Measurements from ENCODE around the gene UBE2K.
"Not testable (repeated sequence)": the region's sequence is repeated elsewhere in the genome, so short reads cannot be mapped to it uniquely, and the experiment has no call there.

Gene UBE2K

DNA sequence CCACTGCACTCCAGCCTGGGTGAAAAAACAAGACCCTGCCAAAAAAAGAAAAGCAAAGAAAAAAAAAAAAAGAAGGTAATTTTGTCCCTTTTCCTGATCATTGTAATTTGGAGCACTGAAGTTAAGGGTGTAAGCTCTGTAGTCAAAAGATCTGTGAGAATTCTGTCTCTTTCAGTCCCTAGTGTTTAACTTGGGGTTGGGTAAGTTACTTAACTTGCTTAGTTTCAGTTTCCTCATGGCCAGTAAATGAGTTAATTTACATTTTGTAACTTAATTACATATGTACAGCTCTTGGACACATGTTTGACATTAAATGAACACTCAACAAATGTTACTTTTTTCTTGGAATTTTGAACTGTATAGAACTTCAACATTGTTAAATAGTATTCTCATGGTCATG is 10.9 kb upstream of the UBE2K start:
- DNase-seq (ENCODE audit: low read depth in 2 of 2, low spot score in 1 of 2) = no peak

GRCh38 chr4:39689970-39690369 is 8.0 kb upstream of the UBE2K start:
- DNase-seq (ENCODE audit: low read depth in 2 of 2, low spot score in 1 of 2) = no peak

DNA sequence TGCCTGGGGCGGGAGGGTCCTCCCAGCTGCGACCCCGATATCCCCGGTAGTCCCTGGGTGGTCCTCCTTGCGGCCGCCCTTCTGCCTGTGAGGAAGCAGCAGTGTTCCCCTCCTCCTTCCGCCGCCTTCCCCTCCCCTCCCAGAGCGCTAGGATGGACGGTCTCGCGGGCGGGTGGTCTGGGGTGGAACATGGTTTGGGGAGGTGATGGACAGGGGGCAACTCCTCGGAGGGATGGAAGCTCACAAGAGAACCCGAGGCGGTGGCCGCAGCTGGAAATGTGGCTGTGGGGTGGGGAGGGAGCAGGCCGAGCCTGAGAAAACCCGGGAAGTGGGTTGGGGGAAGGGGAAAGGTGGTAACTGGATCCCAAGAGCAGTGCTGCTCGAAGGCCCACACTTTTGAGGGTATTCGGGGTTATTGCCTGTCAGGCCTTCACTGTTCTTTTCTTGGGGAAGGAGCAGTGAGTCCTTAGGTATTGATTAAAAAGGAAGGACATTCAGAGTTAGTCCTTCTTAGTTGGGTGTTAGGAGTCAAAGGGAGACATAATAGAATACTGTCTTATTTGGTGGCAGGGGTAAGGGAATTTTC is 581 bp downstream of the UBE2K start:
- DNase-seq (ENCODE audit: low read depth in 2 of 2, low spot score in 1 of 2) = no peak

DNA sequence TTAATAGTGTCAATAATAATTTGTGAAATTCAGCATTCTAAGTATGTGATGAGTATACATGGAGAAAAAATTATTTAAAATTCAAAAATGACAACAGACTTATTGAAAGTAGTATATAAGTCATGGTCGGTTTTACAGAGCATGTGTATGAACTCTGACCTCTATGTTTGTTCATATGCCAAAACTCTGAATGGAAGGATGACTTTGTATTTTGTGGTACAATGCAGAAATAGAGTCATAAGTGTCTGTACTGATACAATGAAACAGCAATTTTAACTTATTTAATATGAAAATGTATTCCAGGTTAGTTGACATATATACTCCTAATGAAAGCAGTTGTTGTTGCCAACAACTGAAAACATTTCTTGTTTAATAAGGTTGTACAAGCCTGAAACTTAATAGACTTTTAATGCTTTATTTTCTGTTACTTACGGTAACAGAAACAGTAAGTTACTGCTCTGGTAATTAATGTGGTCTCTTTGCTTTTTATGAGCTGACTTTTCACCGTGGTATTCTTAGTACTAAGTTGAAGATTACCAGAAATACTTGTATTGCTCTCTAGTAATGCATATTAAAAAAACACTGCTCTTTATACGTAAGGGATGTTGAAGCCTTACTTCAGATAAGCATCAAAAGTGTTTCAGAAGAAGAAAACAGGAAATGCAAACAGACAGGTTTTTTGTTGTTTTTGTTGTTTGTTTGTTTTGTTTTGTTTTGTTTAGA is 1.9 kb downstream of the UBE2K start:
- no peak for DNase-seq (ENCODE audit: low read depth in 2 of 2, low spot score in 1 of 2)

DNA sequence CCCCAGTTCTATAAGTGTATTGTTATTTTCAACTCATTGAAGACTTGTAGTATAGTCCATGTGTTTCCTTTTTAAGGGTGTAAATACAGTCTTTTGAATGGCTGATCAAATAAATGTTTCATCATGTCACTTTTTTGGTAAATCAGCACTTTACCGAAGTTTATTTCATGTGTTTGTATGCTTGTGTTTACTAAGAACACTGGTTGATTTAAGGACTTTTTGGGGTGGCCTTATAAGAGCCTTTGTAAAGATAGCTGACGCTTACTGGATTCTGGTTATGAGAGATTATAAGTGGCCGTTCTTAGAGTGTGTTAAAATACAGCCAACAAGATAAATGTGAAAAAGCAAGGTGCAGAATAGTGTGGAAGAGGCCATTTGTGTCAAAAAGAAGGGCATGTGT is 2.6 kb downstream of the UBE2K start:
- no peak for DNase-seq (ENCODE audit: low read depth in 2 of 2, low spot score in 1 of 2)

GRCh38 chr4:39702716-39703115 is 4.8 kb downstream of the UBE2K start:
- no peak for DNase-seq (ENCODE audit: low read depth in 2 of 2, low spot score in 1 of 2)

GRCh38 chr4:39704789-39705188 is 6.9 kb downstream of the UBE2K start:
- not testable (repeated sequence) for DNase-seq (ENCODE audit: low read depth in 2 of 2, low spot score in 1 of 2)

GRCh38 chr4:39706334-39706733 is 8.4 kb downstream of the UBE2K start:
- DNase-seq (ENCODE audit: low read depth in 2 of 2, low spot score in 1 of 2) = no peak

DNA sequence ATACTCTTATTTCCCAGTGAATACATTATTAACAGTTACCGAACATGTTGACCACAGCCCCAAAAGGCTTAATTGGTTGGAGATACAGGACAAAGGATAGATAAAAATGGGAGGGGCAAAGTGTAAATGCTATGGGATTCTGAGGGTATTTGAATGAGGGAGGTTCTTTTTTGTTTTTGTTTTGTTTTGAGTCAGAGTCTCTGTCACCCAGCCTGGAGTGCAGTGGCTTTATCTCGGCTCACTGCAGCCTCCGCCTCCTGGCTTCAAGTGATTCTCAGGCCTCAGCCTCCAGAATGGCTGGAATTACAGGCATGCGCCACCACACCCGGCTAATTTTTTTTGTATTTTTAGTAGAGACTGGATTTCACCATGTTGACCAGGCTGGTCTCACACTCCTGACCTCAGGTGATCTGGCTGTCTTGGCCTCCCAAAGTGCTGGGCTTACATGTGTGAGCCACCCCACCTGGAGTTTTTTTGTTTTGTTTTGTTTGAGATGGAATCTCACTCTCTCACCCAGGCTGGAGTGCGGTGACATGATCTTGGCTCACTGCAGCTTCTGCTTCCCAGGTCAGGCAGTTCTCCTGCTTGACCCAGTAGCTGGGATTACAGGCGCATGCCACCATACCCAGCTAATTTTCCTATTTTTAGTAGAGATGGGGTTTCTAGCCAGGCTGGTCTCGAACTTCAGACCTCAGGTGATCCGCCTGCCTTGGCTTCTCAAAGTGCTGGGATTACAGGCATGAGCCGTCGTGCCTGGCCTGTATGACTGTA is 9.0 kb downstream of the UBE2K start:
- DNase-seq (ENCODE audit: low read depth in 2 of 2, low spot score in 1 of 2) = no peak

DNA sequence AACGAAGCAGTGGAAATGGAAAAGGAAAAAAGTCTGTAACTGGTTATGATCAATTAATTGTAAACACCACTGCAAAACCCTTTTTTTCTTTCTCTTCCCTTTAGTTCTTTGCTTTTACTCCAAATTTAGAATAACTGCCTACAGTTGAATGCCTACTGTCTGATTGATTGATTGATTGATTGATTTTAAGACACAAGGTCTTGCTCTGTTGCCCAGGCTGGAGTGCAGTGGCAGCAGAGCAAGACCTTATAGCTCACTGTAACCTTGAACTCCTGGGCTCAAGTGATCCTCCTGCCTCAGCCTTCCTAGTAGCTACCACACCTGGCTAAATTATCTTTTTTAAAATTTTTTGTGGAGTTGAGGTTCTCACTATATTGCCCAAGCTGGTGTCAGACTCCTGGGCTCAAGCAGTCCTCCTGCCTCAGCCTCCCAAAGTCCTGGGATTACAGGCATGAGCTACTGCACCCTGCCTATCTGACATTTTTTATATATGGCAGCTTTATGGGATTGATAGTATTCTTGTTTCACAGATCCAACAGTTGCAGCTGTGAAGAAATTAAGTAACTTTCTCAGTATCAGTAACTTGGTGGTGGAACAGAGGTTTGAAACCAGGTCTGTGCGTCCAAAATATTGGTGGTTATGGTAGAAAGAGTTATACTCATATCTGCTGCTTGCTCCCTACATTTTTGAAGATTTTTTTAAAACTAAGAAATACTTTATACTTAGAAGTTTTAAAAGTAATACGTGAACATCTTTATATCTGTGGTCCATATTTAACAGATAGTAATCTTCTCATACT is 12.4 kb downstream of the UBE2K start:
- DNase-seq (ENCODE audit: low read depth in 2 of 2, low spot score in 1 of 2) = no peak

- DNase-seq (ENCODE audit: low read depth in 2 of 2, low spot score in 1 of 2) = no peak
Observed at GRCh38 chr4:39712819-39713607, 15.1 kb downstream of the UBE2K start.

- no peak for DNase-seq (ENCODE audit: low read depth in 2 of 2, low spot score in 1 of 2)
Observed at GRCh38 chr4:39713691-39714090, 15.8 kb downstream of the UBE2K start.

DNA sequence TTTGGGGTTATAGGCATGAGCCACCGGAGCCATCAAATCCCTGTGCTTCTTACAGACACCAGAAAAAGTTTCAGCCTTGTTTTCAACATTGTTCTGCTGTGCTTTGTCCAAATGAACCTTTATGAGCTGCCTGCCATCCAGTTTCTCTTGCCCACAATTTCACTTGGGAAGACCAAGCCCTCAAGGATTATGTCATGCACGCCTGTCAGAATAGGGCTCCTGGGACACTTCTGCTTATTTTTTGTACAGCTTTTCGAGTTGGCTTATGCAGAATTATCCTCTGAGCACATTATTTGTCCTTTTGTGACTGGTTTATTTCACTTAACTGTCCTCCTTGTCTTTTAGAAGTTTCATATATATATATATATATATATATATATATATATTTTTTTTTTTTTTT is 16.2 kb downstream of the UBE2K start:
- DNase-seq (ENCODE audit: low read depth in 2 of 2, low spot score in 1 of 2) = no peak

GRCh38 chr4:39715788-39716187 is 17.9 kb downstream of the UBE2K start:
- no peak for DNase-seq (ENCODE audit: low read depth in 2 of 2, low spot score in 1 of 2)

DNA sequence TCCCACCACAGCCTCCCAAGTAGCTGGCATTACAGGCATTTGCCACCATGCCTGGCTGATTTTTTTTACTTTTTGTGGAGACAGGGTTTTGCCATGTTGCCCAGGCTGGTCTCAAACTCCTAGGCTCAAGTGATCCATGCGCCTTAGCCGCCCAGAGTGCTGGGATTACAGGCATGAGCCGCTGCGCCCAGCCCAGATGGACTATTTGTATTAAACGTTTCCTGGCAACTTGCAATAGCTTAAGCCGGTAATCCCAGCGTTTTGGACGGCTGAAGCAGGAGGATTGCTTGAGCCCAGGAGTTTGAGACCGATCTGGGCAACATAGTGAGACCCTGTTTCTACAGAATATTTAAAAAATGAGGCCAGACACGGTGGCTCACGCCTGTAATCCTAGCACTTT is 18.4 kb downstream of the UBE2K start:
- no peak for DNase-seq (ENCODE audit: low read depth in 2 of 2, low spot score in 1 of 2)

DNA sequence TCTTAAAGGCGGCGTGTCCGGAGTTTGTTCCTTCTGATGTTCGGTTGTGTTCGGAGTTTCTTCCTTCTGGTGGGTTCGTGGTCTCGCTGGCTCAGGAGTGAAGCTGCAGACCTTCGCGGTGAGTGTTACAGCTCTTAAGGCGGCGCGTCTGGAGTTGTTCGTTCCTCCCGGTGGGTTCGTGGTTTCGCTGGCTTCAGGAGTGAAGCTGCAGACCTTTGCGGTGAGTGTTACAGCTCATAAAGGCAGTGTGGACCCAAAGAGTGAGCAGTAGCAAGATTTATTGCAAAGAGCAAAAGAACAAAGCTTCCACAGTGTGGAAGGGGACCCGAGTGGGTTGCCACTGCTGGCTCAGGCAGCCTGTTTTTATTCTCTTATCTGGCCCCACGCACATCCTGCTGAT is 19.8 kb downstream of the UBE2K start:
- DNase-seq (ENCODE audit: low read depth in 2 of 2, low spot score in 1 of 2) = not testable (repeated sequence)

GRCh38 chr4:39718366-39719323 is 20.7 kb downstream of the UBE2K start:
- DNase-seq (ENCODE audit: low read depth in 2 of 2, low spot score in 1 of 2) = no peak

DNA sequence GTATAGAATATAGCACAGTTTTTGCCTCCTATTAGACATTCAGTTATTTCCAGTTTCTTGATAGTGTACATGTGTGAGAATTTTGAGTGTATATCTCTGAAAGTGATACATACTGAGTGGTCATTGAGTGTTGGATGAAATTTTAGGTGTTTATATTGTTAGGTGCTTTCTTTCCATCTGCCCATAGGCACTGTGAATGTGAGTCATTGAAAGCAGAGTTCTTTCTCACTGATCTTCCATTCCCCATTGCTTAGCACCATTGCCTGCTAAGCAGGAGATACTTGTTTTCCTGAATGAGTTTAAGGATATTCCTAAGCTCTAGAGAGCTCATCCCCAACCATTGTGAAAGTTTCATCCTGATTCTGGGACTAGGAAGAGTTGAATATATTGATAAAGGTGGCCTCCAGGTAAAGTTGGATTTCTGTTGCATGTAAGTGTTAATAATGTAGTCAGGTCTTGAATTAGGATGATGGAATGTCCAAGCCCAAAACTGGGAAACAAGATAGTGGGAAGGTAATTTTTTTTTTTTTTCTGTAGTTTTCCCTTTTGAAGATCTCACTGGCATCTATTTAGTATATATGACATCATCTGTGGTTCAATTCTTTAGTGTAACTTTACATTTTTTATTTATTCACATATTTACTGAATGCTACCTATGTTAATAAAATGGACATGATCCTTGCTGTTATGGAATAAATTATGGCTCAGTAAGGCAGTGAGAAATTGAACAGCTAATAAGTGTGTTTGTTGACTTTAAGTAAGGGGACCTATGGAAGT is 22.1 kb downstream of the UBE2K start:
- no peak for DNase-seq (ENCODE audit: low read depth in 2 of 2, low spot score in 1 of 2)

GRCh38 chr4:39721273-39721672 is 23.3 kb downstream of the UBE2K start:
- not testable (repeated sequence) for DNase-seq (ENCODE audit: low read depth in 2 of 2, low spot score in 1 of 2)

Measured in stimulated activated CD8-positive, alpha-beta memory T cell treated with anti-CD3 and anti-CD28 coated beads, Interleukin-4, amount 100 ng/mL, for 4 hours (primary cell).